Measurements from ENCODE around the gene GADL1. TPM values are rescaled to one million over a fixed set of nuclear protein-coding genes. Genes with fewer than 3 reads are reported as not detected.

Gene GADL1
- total RNA-seq, 1 donor from 2014 or later: not detected

- intact Hi-C loops (cut with DNase I): no loop called here
- H3K4me1 ChIP-seq: no peaks in the 10 kb centered on the region
- TF ChIP-seq, protein P1, sequence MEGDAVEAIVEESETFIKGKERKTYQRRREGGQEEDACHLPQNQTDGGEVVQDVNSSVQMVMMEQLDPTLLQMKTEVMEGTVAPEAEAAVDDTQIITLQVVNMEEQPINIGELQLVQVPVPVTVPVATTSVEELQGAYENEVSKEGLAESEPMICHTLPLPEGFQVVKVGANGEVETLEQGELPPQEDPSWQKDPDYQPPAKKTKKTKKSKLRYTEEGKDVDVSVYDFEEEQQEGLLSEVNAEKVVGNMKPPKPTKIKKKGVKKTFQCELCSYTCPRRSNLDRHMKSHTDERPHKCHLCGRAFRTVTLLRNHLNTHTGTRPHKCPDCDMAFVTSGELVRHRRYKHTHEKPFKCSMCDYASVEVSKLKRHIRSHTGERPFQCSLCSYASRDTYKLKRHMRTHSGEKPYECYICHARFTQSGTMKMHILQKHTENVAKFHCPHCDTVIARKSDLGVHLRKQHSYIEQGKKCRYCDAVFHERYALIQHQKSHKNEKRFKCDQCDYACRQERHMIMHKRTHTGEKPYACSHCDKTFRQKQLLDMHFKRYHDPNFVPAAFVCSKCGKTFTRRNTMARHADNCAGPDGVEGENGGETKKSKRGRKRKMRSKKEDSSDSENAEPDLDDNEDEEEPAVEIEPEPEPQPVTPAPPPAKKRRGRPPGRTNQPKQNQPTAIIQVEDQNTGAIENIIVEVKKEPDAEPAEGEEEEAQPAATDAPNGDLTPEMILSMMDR (IDR thresholded peaks at IDR 0.05): no peak
These were observed 151.5 kb downstream of the GADL1 start for GRCh38 chr3:30742796-30743619.

GRCh38 chr3:30741889-30742288 is 152.6 kb downstream of the GADL1 start:
- intact Hi-C loops (cut with DNase I): no loop called here
- Histone ChIP-seq H3K4me1 (no peaks in the 10 kb centered on the region), H3K36me3 (no peaks in the 10 kb centered on the region), H3K9me3 (no peaks in the 10 kb centered on the region), H3K4me3 (no peak overlapping the region), H3K27me3 (no peaks in the 10 kb centered on the region), H3K27ac (no peak overlapping the region)
- no peak for DNase-seq (ENCODE audit: low spot score in 2 of 2)
- TF ChIP-seq, protein P1 (IDR thresholded peaks at IDR 0.05): no peak

More at GRCh38 chr3:30742796-30743619, 151.5 kb downstream of the GADL1 start:
- DNase-seq (ENCODE audit: low spot score in 2 of 2): no peak
- no peaks in the 10 kb centered on the region for H3K27me3 ChIP-seq
- H3K9me3 ChIP-seq: no peaks in the 10 kb centered on the region
- no peak overlapping the region for H3K4me3 ChIP-seq
- H3K36me3 ChIP-seq: no peaks in the 10 kb centered on the region
- no peak overlapping the region for H3K27ac ChIP-seq

- Histone ChIP-seq H3K9me3 (no peaks in the 10 kb centered on the region), H3K4me3 (no peak overlapping the region), H3K4me1 (no peaks in the 10 kb centered on the region), H3K36me3 (no peaks in the 10 kb centered on the region), H3K27me3 (no peaks in the 10 kb centered on the region), H3K27ac (no peak overlapping the region)
- TF ChIP-seq, protein P1 (IDR thresholded peaks at IDR 0.05): no peak
- DNase-seq (ENCODE audit: low spot score in 2 of 2): no peak
- intact Hi-C loops (cut with DNase I): no loop called here
These were observed 155.9 kb downstream of the GADL1 start for GRCh38 chr3:30738605-30739004.

DNA sequence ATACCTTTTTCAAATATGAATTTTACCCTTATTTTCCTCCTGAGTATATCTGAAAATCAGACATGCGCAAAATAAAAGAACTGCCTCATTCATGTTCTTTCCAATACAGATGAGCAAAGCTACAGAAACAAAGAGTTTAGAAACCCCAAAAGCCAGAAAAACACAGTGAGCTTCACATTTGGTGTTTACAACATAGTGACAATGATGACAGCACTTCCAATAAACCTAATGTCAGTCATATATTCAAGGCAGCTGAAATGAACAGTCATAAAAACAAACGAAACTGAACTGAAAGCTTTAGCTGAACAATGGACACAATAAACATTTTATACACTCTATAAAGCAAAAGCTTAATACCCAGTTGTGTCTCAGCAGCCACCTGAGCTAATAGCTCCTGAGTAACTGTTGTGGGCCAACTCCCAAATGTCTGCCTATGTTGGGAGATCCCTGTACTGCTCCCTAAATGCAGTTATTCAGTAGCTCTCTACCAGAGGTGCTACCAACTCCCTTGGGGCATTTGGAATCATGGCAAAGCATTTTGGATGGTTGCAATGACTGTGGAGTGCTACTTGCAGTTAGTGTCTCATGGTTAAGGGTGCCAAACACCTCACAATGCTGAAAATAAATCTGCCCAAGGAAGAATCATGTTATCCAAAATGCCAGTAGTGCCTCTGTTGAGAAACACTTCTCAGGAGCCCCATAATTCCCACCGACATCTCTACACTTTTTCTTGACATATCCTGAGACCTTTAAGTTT is 156.5 kb downstream of the GADL1 start:
- no peaks in the 10 kb centered on the region for H3K4me1 ChIP-seq
- H3K27ac ChIP-seq: no peak overlapping the region
- no peaks in the 10 kb centered on the region for H3K36me3 ChIP-seq
- DNase-seq (ENCODE audit: low spot score in 2 of 2): no peak
- TF ChIP-seq, protein P1 (IDR thresholded peaks at IDR 0.05): no peak
- no peak overlapping the region for H3K4me3 ChIP-seq
- no peaks in the 10 kb centered on the region for H3K9me3 ChIP-seq
- intact Hi-C loops (cut with DNase I): no loop called here
- no peaks in the 10 kb centered on the region for H3K27me3 ChIP-seq

DNA sequence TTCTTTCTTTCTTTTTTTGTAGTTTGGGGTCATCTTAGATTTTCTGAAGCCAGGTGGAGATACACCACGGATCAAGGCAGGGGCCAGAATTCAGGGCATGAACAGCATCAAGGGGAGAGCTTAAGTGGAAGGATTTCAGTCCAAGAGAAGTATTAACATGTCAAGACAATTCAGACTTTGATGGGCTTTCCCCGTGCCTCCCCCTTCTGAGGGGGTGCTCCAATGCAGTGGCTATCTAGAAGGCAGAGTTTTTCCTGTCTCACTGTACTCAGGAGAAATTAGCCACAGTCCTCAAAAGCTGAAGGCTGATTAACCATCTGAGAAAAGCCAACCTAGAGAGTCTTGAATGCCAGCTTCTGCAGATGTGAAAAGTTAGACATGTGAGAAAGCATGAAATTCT is 160.8 kb downstream of the GADL1 start:
- no peak overlapping the region for H3K27ac ChIP-seq
- H3K36me3 ChIP-seq: no peaks in the 10 kb centered on the region
- intact Hi-C loops (cut with DNase I): no loop called here
- H3K4me3 ChIP-seq: no peak overlapping the region
- TF ChIP-seq, protein P1 (IDR thresholded peaks at IDR 0.05): no peak
- H3K4me1 ChIP-seq: peaks cover 0 to 3% of the 10 kb centered on the region in 2 donors
- no peaks in the 10 kb centered on the region for H3K9me3 ChIP-seq
- H3K27me3 ChIP-seq: no peaks in the 10 kb centered on the region
- DNase-seq (ENCODE audit: low spot score in 2 of 2): no peak
